Muscle of arm (tissue), 12 donors: Measurements from ENCODE around the gene USP46. TPM values are rescaled to one million over a fixed set of nuclear protein-coding genes. Genes with fewer than 3 reads are reported as not detected.

Source experiments
- DNase-seq: peaks from one replicate; pipeline ENCODE4 v3.0.0-alpha.2; 2013
- polyA plus RNA-seq, 12 donors: library from polyadenylated mRNA; unstranded; fragments of 120-200 nt; gene quantifications; one replicate each; pipeline ENCODE4 v1.2.1, GENCODE V29; 2013; ENCODE audit not compliant: insufficient read length in 12 of 12

USP46 gene
- polyA plus RNA-seq, 12 donors, result 23.0 to 42.0 (median 29.4) TPM; not detected in 1

GRCh38 chr4:52622564-52622963, 36.5 kb downstream of the USP46 start:
- no peak for DNase-seq

DNA sequence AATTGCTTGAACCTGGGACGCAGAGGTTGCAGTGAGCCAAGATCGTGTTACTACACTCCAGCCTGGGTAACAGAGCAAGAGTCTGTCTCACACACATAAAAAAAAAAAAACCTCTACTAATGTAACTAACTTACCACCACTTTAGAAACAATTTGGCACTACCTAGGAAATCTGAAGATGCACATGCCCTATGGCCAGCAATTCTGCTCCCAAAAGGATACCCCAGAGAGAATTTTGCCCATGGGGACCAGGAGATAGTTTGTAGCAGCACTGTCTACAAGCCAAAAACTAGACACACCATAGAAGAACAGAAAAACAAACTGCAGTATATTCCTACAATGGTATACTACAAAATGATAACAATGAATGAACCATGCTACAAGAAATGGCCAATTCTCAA, 37.5 kb downstream of the USP46 start:
- no peak for DNase-seq

DNA sequence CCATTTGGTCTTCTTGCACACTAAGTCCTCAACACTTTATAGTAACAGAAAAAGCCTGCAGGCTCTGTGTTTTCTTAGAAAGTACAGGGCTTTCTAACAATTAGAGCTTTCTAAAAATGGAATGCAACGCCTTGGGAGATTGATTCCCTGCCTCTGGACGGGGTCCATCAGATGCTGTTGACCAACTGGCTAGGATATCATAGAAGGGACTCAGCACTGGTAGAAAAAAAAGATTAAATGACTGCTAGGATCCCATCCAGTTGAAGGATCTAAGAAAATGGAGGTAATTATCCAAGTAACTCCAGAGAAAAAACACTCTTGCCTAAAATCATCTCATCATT, 39.5 kb downstream of the USP46 start:
- no peak for DNase-seq

DNA sequence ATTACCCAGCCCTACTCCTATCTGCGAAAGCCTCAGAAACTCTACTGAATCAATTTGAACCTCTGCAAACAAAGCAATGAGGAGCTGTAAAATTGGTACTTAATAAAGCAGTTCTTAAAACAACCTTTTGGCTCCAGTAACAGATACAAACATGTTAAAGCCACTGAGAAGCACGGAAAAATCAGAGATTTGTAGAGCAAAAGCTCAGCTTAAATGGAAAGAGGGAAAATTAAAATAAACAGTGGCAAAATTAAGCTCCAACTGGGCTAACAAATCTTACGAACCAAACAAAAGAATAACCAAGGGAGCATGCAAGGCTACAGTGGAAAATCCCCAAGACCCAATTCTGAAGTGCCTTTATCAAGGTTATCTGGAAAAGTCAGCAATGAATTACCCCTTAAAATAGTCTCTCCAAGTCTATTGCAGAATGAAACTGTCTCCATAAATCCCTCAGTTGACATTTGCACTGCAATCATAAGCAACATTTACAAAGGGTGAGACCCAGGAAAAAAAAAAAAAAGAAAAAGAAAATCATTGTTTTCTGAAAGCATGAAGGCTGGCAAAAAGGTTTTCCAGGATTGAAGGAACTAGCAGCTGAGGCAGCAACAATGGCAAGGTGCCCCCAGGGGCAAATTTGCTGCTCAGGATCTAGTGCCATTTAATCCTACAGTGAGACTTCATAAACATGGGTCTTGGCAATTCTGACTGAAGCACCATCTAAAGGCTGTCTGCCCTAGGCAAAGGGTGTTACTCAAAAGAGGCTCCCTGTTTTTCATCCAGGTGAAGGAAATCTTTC, 40.1 kb downstream of the USP46 start:
- DNase-seq, result no peak

DNA sequence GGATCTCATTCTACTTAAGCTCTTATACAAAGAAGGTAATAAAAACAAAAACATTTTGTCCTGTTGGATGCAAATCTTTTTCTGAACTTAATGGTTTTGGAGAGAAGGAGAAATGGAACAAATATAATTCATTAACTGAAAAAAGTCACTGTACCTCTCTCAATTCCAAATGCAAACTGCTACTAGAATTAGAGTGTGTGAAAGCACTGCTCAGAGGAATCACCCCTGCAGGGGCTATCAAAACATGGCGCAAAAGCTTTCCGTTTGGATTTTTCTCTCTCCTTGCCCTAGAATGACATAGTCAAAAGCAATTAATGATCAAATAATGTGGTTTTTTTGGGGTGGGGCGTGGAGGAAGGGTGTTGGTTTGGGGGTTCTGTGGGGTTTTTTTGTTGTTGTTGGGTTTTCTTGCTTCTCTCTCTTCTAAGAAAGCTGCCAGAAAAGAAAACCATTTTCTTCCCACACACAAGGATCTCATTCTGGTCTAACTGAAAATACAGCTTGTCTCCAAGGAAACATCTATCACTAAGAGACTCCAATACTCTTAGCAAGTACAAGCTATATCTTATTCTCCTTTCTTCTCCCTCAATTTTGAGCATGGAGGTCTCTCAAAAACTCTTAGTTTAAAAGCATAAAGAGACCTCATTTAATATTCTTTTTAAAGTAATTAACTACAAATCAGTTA, 41.6 kb downstream of the USP46 start:
- no peak for DNase-seq

DNA sequence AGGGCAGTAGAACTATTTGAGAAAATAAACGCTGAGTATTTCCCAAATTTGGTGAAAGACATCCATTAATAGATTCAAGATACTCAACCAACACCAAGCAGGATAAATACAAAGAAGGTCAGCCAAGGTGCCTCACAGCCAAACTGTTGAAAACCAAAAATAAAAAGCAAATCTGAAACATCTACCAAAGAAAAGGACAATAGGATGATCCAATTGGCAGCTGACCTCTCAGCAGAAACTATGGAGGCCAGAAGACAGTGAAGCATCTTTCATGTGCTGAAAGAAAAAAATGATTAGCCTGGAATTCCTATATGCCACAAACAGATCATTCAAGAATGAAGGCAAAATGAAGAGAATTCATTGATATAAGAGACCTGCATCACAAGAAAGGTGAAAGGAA, 44.9 kb downstream of the USP46 start:
- DNase-seq, result no peak

DNA sequence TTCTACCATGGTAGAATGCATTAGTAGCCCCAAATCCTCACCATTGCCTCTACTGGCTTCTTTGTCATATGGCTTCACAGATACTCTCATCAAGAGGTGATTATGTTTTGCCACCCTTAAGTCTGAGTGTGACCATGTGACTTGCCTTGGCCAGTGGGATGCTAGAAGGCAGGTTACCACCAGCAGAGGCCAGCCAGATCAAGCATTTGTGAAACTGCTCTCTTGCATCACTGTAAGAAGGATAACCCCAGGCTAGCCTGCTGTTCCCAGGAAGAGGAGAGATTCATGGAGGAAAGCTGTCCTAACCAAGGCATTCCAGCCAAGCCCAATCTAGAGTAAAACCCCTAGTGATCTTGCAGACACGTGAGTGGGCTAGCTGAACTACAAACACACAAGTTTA, 46.8 kb downstream of the USP46 start:
- no peak for DNase-seq

GRCh38 chr4:52611030-52611555, 48.0 kb downstream of the USP46 start:
- no peak for DNase-seq

DNA sequence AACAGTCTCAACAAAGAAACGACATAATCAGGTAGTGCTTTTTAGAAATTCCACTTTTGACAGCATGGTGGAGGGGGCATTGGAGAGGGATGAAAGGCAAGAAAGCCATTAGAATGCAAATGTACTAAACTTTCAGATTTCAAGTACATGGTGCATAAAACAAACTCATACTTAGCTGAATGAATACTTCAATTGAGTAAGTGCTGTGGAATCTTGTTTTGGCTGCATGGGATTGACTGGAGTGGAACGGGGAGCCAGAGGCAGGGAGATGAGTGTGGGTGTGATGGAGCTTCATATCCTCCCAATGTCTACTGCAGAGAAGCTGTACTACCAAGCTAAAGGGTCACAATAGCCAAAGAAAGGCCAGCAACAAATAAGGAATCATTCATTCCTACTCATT, 52.4 kb downstream of the USP46 start:
- DNase-seq, result no peak

DNA sequence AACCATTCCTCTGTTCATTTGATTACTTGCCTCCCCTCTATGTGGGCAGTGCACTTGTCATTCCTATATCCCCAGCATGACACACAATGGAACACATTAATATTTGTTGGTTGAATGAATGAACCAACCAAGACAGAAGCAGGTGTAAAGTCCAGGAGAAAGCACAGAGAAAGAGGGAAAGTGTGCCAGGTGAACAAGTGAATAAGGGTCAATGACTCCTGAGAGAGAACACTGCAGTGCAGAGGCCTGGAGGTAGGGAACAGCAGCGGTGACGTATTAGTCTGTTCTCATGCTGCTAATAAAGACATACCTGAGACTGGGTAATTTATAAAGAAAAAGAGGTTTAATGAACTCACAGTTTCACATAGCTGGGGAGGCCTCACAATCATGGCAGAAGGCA, 53.1 kb downstream of the USP46 start:
- no peak for DNase-seq

- no peak for DNase-seq
These were observed 54.9 kb downstream of the USP46 start for GRCh38 chr4:52604215-52604614.

DNA sequence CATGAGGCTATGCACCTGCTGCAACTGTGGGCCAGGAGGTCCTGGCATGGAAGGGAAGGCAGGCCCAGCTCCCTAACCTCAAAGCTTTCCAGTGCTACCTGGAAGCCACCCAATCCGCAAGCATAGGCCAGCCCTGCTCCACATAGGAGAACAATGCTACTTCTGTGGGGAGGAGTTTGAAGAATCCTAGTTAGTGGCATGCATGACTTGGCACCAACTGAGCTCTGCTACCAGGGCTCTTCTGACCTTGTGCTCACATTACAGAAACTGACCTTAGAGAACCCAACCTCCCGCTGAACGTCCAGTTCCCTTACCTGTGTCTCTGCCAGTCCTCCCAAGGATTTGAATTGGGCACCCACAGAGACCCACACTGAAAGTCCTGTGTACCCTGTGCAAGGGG, 58.8 kb downstream of the USP46 start:
- no peak for DNase-seq

DNA sequence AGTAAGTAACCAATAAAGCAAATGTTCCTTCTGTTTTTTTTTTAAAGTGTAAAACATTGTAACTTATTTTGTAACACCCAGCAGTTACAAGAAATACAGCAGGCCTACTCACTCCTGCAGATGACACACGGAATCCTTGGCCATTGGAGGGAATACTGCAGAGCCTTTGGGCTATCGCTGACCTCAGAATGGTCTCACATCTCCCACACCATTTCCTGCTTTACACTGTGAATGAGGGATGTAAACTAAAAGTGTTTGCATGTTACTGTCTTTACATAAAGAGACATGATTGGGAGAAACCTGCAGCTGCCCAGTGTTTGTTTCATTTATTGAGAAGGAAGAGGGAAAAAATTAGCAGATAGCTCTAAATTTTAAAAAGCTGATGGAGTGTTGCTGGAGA, 64.1 kb downstream of the USP46 start:
- DNase-seq, result no peak

- DNase-seq, result no peak
These were observed 66.8 kb downstream of the USP46 start for GRCh38 chr4:52592287-52592686.

GRCh38 chr4:52588771-52589591, 70.1 kb downstream of the USP46 start:
- no peak for DNase-seq

DNA sequence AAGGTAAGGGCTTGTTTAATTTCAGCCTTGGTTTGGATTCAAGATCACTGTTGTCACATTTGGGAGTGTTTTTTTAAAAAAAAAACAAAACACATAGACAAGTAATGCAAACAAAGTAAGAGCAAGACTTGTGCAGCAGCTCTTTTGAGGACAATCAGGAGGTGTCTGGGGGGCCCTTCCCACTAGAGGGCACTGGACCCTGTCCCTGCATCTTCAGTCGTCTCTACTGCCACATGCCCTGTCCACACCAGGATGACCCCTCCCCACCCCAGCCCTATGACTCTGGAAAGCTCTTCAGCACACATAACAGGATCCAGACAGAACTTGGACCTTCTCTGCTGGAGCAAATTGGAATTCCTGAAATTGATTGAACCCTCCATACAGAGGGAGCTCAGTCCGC, 71.0 kb downstream of the USP46 start:
- no peak for DNase-seq

DNA sequence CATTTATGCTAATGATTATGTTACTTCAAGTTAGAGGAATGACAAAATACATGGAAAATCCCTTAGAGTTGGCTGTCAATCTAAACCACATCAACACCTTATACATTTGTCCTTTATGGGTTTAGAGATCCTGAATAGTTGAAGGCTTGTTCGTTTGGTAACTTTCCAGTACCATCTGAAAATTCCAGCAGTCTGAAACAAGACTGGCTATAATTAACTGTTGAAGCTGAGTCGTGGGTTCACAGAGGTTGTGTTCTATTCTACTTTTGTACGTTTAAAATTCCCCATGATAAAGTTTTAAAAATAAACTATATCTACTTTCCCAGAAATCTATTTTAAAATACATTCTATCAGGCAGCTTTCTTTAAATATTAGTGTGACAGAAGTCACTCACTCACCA, 73.0 kb downstream of the USP46 start:
- no peak for DNase-seq

- no peak for DNase-seq
These were observed 73.7 kb downstream of the USP46 start for GRCh38 chr4:52585379-52585778.

GRCh38 chr4:52579602-52580272, 79.4 kb downstream of the USP46 start:
- no peak for DNase-seq

DNA sequence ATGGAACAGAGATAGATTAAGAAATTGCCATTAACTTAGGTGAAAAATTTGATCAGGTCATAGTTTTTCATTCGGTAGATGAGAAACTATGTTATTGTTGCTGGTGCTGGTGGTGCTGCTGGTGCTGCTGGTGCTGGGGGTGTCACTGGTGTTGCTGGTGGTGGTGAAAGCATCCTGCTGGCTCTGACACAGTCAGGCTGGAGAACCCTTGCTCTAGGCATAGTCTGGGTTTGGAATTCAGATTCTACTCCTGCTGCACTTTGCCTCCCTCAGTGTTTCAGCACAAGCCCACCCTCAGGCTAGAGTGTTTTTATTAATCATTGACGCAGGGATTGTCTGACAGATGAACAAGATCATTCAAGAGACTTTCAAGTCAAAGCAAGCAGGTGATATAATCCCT, 80.2 kb downstream of the USP46 start:
- no peak for DNase-seq

GRCh38 chr4:52577624-52577962, 81.5 kb downstream of the USP46 start:
- DNase-seq, result no peak

- no peak for DNase-seq
These were observed 82.0 kb downstream of the USP46 start for GRCh38 chr4:52576961-52577623.
